Stimulated activated CD8-positive, alpha-beta memory T cell treated with anti-CD3 and anti-CD28 coated beads, Interleukin-7, amount 100 ng/mL, for 48 hours (primary cell): Measurements from ENCODE around the gene TMEM272.
"Not testable (repeated sequence)": the region's sequence is repeated elsewhere in the genome, so short reads cannot be mapped to it uniquely, and the experiment has no call there.

ENCODE experiments used
- DNase-seq, 2 donors: peaks; one replicate each; pipeline ENCODE4 v3.0.0-alpha.2; 2020; ENCODE audit warnings: low read depth in 1 of 2; ENCODE audit errors: extremely low read depth in 1 of 2

Gene TMEM272

DNA sequence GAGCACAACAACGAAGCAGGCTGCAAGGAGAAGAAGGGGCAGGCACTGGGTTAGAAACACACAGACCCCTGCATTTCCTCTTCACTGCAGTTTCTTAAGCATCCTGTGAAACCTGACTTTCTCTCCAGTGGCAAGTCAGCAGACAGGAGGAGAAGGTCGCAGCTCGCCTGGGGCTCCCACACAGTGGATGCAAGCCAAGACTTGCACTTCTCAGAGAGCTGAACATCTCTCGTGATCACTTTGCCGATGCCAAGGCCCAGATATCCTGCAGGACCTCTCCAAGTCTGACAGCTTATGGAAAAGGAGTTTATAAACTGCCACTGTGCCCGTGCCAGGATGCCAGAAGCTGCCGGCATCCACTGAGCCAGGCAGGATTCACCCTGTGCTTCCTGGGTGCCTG is 18.4 kb downstream of the TMEM272 start:
- no peak for DNase-seq

DNA sequence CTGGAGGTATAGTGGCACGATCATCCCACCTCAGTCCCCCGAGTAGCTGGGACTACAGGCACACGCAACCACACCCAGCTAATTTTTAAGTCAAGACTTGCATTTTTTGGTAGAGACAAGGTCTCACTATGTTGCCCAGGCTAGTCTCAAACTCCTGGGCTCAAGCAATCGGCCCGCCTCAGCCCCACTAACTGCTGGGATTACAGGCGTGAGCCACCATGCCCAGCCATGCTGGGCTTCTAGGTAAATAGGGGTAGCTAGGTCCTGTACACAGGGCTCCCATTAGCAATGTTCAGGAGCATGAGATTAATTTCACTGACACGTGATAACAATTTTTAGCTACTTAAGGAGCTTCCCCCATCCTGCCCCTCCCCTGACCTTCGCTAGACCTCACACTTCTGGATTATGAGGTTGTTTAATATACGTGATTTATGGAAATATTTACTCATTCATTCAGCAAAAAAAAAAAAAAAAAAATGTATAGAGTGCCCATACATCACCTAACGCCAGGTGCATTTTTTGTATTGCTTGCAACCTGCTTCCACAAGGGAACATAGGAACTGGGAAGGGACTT is 19.2 kb downstream of the TMEM272 start:
- DNase-seq: no peak

DNA sequence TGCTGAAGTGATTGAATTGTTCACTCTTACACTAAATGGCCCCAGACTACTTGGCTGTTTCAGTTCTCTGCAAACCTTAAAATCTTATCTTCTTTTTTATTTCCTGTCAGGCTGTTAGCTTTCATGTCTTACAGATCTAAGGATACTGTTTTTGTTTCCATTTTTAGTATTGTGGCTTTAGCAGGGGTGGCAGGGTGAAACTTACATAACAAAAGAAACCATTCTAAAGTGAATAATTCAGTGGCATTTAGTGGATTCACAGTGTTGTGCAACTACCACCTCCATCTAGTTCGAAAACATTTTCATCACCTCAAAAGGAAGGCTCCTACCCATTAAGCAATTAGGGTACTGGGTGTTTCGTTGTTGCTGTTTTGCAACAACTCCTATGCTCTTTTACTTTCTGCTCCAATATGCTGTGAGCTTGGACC is 19.8 kb downstream of the TMEM272 start:
- no peak for DNase-seq

GRCh38 chr13:51824712-51825111 is 20.3 kb downstream of the TMEM272 start:
- not testable (repeated sequence) for DNase-seq

GRCh38 chr13:51823863-51824262 is 21.1 kb downstream of the TMEM272 start:
- no peak for DNase-seq

- no peak for DNase-seq
Measured at GRCh38 chr13:51823359-51823758, 21.6 kb downstream of the TMEM272 start.

- DNase-seq: no peak
Measured at GRCh38 chr13:51822106-51822815, 22.7 kb downstream of the TMEM272 start.

DNA sequence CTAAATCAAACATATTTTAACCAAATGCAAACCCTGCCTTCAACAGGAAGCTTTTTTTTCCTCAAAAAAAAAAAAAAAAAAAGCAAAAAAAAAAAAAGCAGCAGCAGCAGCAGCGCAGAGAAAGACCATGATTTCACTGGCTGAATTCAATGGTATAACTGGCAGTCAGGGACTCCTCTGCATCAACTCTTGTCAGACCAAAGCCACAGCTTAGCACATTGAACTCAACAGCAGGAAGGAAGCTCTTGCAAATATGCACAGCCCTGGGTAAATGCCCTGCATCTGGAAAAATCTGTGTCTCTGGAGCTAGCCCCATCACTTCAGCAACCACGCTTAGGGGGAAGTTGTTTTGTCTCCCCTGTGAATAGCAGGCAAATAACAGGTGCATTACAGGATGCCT is 23.4 kb downstream of the TMEM272 start:
- no peak for DNase-seq

DNA sequence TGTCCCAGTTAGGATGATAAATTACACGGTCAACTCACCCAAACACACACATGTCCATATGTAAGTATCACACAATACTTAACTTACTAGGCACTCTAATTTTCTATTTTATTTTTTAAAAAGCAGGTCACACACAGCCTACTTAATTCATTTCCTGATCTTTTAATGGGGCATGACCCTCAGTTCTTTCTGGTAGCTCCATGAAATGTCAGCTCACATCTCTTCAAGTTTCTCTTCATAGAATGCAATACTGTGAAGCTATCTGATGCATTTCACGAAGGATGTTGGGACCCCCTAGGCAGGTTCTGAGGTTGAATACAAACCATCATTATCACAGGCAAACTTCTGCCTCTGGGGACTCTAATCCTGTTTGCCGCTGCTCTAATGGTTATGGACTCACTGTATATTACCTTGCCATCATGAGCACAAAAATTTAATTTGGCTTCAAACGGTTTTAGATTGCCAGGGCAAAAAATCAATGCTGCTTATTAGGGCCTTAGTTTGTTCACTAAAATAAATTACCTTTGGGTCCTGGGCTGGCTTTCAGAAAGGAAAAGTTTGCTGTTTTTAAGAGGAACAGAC is 24.9 kb downstream of the TMEM272 start:
- no peak for DNase-seq

DNA sequence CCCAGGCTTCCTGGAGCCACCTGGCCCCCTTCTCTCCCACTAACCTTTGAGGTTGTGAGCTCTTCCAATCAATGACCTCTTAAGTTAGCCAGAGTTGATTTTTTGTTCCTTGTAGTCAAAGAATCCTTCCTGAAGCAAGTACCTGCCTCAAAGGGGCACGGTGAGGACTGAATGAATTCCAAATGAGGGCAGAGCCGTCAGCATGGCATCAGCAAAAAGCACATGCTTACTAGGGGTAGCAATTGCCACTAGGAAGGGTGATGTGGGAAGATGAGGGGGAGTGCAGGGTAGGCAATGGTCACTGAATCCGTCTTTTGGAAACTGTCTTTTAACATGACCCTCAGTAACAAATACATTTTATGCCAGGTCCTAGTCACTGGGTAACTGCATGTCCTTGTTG is 25.4 kb downstream of the TMEM272 start:
- no peak for DNase-seq

DNA sequence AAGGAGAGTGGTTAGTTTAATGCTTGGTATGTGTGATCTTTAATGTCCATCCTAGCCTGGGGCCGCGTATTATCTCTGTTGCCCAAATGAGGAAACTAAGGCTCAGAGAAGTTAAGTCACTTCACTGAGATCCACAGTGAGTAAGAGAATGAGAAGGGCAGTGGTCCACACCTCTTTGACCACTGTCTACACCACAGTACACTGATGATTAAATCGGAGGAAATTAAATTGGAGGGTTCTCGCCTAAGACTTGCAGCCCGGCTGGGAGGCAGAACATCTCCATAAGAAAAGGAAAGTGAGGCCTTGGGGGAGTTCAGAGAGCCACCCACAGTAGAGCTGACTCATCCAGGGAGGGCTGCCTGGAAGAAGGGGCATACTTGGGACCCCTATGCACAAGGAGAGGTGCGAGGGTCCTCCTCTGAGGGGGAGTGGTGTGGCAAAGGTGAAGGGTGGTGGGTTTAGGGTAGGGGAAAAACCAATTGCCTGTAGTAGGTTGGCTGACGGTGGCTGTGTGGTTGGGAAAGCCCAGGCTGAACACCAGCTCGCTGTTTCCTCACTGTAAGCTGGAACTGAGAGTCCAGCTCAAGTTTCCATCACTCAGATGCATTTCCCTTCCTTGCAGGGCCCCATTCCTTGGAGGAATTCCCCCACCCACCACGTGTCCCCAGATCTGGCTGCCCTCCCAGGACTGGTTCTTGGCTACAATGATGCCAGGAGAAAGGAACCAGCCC is 26.0 kb downstream of the TMEM272 start:
- DNase-seq: no peak

DNA sequence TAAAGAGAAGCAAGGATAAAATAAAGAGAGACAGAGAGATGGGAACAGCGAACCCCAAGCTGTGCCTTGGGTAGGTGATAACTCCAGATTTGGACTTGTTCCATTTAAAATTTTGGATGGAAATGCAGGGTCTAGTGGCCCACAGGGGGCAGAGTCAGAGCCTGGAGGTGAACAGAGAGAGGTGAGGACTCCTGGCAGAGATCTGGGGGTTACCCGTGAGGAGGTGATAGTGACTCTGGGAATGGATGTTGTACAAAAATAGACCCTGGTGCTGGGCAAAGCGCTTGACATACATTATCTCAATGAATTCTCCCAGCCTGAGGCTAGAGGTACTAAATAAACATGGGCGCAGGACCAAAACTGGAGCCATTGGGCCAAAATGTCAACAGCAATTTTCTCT is 26.7 kb downstream of the TMEM272 start:
- DNase-seq: no peak

- no peak for DNase-seq
Measured at GRCh38 chr13:51817717-51818116, 27.3 kb downstream of the TMEM272 start.

DNA sequence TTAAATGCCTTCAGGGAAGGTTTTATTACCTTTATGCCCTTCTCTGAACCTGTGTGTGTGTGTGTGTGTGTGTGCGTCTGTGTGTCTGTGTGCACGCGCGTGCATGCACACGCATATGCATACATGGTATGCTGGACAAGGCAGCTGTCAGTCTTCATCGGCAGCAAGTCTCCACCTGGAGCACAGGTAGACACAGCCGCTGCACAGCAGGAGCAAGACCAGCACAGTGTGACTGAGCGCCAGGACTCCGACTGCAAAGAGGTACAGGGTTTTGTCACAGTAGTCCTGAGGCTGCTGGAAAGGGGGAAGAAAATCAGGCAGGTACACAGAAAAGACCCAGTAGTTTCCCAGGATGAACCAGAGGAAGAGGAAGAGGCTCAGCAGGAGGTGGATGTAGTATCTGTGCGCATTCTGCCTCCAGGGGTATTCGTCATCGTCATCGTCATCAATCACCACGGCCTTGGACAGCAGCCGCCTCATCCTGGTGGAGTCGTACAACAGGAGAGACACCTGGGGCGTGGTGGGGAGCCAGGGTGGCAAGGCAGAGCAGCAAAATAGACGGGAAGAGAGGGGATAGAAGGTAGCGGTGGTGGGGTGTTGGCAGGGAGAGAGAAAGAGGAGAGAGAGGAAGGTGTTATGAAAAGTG is 28.2 kb downstream of the TMEM272 start:
- no peak for DNase-seq

DNA sequence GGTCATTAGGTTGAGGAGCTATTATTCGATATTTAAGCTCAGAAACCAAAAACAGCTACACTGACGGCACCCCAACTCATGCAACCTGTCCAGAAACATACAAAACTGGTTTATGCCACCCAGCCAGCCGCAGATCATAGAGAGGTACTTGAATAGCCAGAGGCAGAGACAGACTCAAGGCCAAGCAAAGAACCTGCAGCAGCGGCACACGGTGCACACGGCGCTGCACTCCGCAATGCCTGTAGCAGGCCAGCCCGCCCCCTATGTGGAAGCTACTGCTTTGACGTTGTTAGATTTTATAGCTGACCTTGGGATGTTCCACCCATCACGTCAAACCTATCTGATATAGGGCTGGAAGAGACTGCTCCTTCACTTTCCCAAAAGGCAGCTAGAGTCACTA is 29.1 kb downstream of the TMEM272 start:
- no peak for DNase-seq

DNA sequence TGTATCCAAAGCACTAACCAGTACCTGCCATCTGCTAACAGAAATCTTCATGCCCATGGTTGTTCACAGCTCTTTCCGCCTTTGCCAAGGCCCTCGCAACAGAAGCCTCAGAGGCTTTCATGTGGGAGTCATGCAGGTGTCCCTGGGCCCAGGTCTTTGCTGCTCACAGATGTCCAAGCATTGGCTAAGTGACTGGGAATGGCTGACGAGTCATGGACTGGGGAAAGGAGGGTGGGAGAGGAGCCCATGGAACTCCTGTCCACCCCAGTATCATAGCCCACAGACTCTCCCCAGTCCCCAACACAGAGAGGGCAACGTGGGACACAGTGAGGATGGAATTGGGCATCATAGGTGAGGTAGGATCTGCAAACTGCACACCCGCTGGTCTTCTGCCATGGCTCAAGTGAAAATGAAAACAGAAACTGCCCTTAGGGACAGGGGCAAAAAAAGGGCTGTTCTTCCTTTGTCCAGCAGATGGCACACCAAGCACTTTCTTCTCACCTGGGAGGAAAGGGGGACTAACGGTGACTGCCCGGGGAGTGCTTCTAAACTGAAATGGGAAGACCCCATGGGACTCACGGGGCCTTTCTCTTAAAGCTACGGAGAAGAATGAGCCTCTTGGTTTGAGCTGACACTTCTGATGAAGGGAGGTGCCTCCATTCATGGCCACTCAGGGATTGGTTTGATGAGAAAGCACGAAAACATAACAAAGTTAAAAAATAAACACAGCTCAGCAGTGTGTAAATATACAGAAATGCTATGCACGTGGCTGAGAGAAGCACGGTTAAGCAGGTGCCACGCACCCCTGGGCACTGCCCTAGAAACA is 29.9 kb downstream of the TMEM272 start:
- DNase-seq: no peak

- DNase-seq: no peak
Measured at GRCh38 chr13:51814071-51814470, 30.9 kb downstream of the TMEM272 start.

GRCh38 chr13:51811920-51812451 is 33.0 kb downstream of the TMEM272 start:
- DNase-seq: no peak

DNA sequence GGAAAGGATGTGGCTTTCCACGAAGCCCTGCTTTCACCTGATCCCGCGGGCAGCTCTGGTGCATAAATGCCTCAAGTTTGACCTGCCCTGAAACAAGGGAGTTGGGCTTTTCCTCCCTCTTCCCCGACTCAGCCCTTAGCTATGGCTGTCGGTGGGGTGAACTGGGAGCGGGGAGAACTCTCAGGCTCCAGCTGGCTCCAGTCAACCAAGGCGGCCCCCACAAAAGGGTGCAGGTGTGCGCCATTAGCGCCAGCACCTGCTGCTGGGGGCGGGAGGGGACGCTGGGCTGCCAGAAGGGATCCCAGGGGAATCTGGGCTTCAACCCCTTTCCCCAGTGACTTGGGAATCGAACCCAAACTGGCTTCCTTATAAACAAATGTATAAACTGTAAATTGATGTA is 33.9 kb downstream of the TMEM272 start:
- DNase-seq: no peak

- no peak for DNase-seq
Measured at GRCh38 chr13:51808811-51809210, 36.2 kb downstream of the TMEM272 start.
